ENCODE data around the gene MEF2C. TPM values are rescaled to one million over a fixed set of nuclear protein-coding genes. Genes with fewer than 3 reads are reported as not detected.

MEF2C gene
- polyA plus RNA-seq, 1 donor from 2014 or later: 30.2 TPM

GRCh38 chr5:88868468-88869068 lies 14.4 kb downstream of the MEF2C start (continued):
- no peak for TF ChIP-seq POLR2AphosphoS5 (IDR thresholded peaks at IDR 0.05)
- no peak for TF ChIP-seq SMC3 (conservative IDR thresholded peaks at IDR 0.05; ENCODE audit: poor library complexity)

- H2AFZ ChIP-seq (ENCODE audit: low read depth, low read length): no peak overlapping the region
- TF ChIP-seq CTCF (IDR thresholded peaks at IDR 0.05; ENCODE audit: poor library complexity, severe bottlenecking): no peak
- no peak for TF ChIP-seq RAD21 (conservative IDR thresholded peaks at IDR 0.05)
- no peak for TF ChIP-seq MXI1 (conservative IDR thresholded peaks at IDR 0.05; ENCODE audit: poor library complexity, severe bottlenecking)
- H3F3A ChIP-seq (ENCODE audit: insufficient read depth, low read length, poor library complexity, severe bottlenecking): no peaks in the 10 kb centered on the region
- H3K36me3 ChIP-seq (ENCODE audit: insufficient read depth, low read length): no peaks in the 10 kb centered on the region
- H3K9me3 ChIP-seq (ENCODE audit: low read length): no peaks in the 10 kb centered on the region
- no peaks in the 10 kb centered on the region for H4K20me1 ChIP-seq (ENCODE audit: insufficient read depth)
- H3K27ac ChIP-seq (ENCODE audit: low read length): no peak overlapping the region
- H3K9ac ChIP-seq (ENCODE audit: low read length): no peak overlapping the region
- H3K4me2 ChIP-seq (ENCODE audit: low read length): no peak overlapping the region
- no peaks in the 10 kb centered on the region for H3K27me3 ChIP-seq (ENCODE audit: insufficient read depth, low read depth, low read length)
- no peak overlapping the region for H3K4me3 ChIP-seq (ENCODE audit: low read length)
- no peaks in the 10 kb centered on the region for H3K79me2 ChIP-seq (replicated peaks; ENCODE audit: insufficient read depth, low read length)
- H3K9me2 ChIP-seq (ENCODE audit: insufficient read depth, low read length): no peaks in the 10 kb centered on the region
Measured at GRCh38 chr5:88867638-88868037, 15.3 kb downstream of the MEF2C start.

- no peaks in the 10 kb centered on the region for H3K36me3 ChIP-seq (ENCODE audit: insufficient read depth, low read length)
- H3K9me2 ChIP-seq (ENCODE audit: insufficient read depth, low read length): no peaks in the 10 kb centered on the region
- TF ChIP-seq RAD21 (conservative IDR thresholded peaks at IDR 0.05) (no peak), EZH2 (IDR thresholded peaks at IDR 0.05; ENCODE audit: borderline replicate concordance, insufficient read depth, low read length, poor library complexity, severe bottlenecking) (no peak), REST (IDR thresholded peaks at IDR 0.05; ENCODE audit: borderline replicate concordance) (no peak), TAF1 (IDR thresholded peaks at IDR 0.05; ENCODE audit: low read depth) (no peak), SMC3 (conservative IDR thresholded peaks at IDR 0.05; ENCODE audit: poor library complexity) (no peak)
- H3K27ac ChIP-seq (ENCODE audit: low read length): no peak overlapping the region
- no peak overlapping the region for H2AFZ ChIP-seq (ENCODE audit: low read depth, low read length)
- H3K9me3 ChIP-seq (ENCODE audit: low read length): no peaks in the 10 kb centered on the region
- no peaks in the 10 kb centered on the region for H4K20me1 ChIP-seq (ENCODE audit: insufficient read depth)
- H3K4me3 ChIP-seq (ENCODE audit: low read length): no peak overlapping the region
- no peaks in the 10 kb centered on the region for H3F3A ChIP-seq (ENCODE audit: insufficient read depth, low read length, poor library complexity, severe bottlenecking)
- no peaks in the 10 kb centered on the region for H3K79me2 ChIP-seq (replicated peaks; ENCODE audit: insufficient read depth, low read length)
- H3K4me2 ChIP-seq (ENCODE audit: low read length): no peak overlapping the region
- no peaks in the 10 kb centered on the region for H3K27me3 ChIP-seq (ENCODE audit: insufficient read depth, low read depth, low read length)
- H3K9ac ChIP-seq (ENCODE audit: low read length): no peak overlapping the region
Measured at GRCh38 chr5:88863523-88863922, 19.5 kb downstream of the MEF2C start.
